Lung microvascular endothelial cell (primary cell): Measurements from ENCODE around the gene CAPN5. TPM values are rescaled to one million over a fixed set of nuclear protein-coding genes. Genes with fewer than 3 reads are reported as not detected.

ENCODE experiments used
- DNase-seq, 2 donors: peaks; one replicate each; pipeline versions ENCODE4 v3.0.0 to v3.0.0-alpha.2; 2010; ENCODE audit warnings: low read depth in 2 of 2
- total RNA-seq: library from RNA; depleted of rRNA; stranded (reverse); fragments of >200 nt; gene quantifications from 2 replicates; pipeline ENCODE4 v1.2.1, GENCODE V29; 2014

The CAPN5 gene
- total RNA-seq, 1 donor from 2014 or later: 1.8 TPM

GRCh38 chr11:77170107-77170506, 103.3 kb downstream of the CAPN5 start:
- DNase-seq: no peak

GRCh38 chr11:77171254-77171653, 104.5 kb downstream of the CAPN5 start:
- DNase-seq: no peak

GRCh38 chr11:77171885-77172665, 105.3 kb downstream of the CAPN5 start:
- no peak for DNase-seq

- peak; percentile 17 to 54 for DNase-seq
Observed at GRCh38 chr11:77172666-77172982, 105.9 kb downstream of the CAPN5 start.

- DNase-seq: peak; percentile 5 to 44
Observed at GRCh38 chr11:77173494-77173893, 106.7 kb downstream of the CAPN5 start.

- no peak for DNase-seq
Observed at GRCh38 chr11:77174559-77174958, 107.8 kb downstream of the CAPN5 start.

- no peak for DNase-seq
Observed at GRCh38 chr11:77175021-77175842, 108.5 kb downstream of the CAPN5 start.

Other genes with a start within 250 kb of the CAPN5 start
- gene ACER3, start 206.1 kb upstream of the CAPN5 start, total RNA-seq: 10.7 and 13.5 TPM in 2 replicates
- not detected in 2 replicates for gene B3GNT6, start 32.6 kb upstream of the CAPN5 start, total RNA-seq
- not detected in 2 replicates for gene OMP, start 35.9 kb downstream of the CAPN5 start, total RNA-seq
- gene MYO7A, start 61.3 kb downstream of the CAPN5 start, total RNA-seq: 4.6 and 4.8 TPM in 2 replicates
- gene GDPD4, start 234.7 kb downstream of the CAPN5 start, total RNA-seq: not detected in 2 replicates